HG02678 (cell line): ENCODE data around the gene CRIP1.

Source experiments
- ATAC-seq: cut with Tn5 transposase; IDR thresholded peaks from one replicate; pipeline ENCODE4 v1.9.1; 2021; ENCODE audit warnings: mild to moderate bottlenecking, moderate library complexity; ENCODE audit not compliant: unreplicated experiment

The CRIP1 gene

DNA sequence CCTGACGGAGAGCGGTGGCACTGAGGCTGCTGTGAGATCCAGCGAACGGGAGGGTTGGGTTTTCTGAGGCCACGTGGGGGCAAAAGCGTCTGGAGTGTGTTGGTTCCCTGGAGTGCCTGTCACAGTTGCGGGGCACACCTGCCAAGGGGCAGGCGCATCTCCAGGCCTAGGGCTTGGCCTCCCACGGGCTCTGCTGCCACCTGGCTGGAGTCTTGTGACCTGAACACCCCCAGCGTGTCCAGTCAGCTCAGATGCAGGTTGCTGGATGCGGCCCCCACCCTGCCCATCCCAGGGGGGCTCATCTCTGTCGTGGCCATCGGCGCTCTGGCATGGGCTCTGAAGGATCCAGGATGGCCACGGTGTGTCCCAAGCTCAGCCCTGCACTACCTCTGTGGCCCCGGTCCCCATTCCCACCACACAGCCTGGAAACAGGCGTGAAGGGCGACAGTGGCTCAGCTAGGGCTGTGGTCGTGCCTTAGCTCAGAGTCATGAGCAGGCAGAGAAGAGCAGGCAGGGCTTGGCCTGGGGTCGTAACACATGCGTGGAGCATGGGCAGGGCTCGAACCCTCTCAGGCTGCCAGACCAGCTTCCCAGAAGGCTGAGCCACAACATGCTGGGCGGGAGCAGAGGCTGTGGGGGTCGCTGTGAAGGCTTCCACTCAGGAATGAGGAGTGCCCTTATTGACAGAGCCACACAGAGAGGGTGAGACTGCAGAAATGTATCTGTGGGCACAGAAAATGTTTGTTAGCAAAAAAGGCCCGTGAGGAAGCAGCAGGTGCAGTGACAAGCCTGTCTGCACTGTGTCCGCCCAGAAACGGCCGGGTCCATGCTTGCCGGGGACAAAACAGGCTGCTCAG lies 35.6 kb upstream of the CRIP1 start:
- ATAC-seq: no peak

DNA sequence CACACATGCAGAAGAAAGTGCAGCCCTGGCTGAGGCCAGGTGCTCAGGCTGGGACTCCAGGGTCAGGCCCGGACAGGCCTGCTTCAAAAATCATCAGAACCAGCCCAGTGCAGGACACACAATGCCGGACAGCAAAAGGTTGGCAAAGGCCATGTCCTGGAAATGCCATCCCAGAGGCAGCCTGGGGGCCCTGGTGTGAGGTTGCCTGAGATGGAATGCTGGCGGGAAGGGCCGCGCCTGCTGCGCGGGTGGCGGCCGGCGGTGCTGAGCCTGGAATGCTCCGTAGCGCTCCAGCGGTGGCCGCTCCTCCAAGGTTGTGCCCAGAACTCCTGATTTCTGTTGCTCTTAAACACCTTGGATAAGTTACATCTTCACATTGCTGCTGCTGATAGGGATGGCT lies 33.7 kb upstream of the CRIP1 start:
- ATAC-seq: no peak

DNA sequence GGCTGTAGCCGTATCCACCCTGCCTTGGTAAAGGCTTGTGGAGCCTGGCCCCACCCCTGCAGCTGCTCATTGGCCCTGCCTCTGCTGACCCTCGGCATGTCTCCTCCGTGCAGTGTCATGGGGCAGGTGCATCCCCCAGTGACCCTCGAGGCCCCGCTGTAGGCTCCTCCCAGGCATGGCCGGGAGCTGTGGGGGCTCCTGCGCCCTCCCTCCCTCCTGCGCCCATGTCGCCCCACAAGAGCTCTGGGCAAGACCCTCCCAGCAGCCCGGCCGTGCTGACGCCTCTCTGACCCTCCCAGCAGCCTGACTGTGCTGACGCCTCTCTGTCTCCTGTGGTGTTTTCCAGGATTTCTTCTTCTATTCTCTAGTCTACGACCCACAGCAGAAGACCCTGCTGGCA lies 32.8 kb upstream of the CRIP1 start:
- ATAC-seq: no peak

DNA sequence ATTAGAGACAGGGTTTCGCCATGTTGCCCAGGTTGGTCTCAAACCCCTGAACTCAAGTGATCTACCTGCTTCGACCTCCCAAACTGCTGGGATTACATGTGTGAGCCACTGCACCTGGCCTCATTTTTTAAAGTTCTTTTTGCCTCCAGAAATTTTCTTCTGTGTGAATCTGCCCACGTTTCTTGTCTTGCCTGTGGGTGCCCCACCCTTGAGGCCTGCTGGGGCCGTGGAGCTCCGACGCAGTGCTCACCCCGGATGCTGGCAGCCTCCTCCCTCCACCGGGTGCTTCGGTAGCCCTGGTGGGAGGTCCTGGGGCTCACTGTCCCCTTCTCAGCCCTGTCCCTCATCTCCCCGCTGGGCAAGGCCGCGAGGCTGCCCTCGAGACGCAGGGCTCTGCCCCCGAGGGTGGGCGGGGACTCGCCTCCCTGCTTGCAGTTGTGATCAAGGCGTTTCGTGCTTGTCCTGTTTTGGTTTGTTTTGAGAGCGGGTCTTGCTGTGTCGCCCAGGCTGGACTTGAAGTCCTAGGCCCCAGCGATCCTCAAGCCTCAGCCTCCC lies 31.5 kb upstream of the CRIP1 start:
- ATAC-seq: no peak

DNA sequence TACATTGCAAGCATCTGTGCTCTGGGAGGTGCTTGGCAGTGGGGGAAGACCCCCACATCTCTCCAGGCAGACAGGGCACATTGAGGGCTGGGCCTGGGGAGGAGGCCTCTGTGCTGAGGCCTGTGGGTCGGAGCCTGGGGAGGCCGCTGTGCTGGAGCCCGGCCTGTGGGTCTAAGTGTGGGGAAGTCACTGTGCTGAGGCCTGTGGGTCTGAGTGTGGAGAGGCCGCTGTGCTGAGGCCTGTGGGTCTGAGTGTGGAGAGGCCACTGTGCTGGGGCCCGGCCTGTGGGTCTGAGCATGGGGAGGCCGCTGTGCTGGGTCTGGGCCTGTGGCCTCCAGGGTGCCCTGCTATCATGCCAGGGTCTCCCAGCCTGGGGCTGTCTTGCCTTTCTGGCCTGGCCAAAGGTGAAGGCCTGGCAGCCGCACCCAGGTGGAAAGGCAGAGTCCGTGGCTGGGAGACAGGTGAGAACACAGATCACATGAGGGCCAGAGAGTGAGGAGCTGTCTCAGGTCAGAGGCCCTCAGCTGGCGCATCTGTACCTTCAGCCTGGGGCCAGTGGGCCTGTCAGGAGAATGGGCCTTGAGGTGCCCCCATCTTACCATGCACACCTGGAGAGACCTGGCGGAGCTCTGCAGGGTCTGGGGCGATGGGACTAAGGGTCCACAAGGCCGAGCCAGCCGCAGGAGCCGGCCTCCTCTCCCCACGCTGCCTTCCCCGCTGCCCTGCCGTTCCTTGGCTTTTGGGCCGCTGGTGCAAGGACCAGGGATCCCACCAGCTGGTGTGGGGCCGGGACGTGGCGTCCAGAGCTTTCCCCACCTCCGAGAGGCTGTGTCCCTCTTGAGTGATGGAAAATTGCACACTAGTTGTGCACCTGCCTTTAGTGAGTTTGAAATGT lies 30.7 kb upstream of the CRIP1 start:
- no peak for ATAC-seq

DNA sequence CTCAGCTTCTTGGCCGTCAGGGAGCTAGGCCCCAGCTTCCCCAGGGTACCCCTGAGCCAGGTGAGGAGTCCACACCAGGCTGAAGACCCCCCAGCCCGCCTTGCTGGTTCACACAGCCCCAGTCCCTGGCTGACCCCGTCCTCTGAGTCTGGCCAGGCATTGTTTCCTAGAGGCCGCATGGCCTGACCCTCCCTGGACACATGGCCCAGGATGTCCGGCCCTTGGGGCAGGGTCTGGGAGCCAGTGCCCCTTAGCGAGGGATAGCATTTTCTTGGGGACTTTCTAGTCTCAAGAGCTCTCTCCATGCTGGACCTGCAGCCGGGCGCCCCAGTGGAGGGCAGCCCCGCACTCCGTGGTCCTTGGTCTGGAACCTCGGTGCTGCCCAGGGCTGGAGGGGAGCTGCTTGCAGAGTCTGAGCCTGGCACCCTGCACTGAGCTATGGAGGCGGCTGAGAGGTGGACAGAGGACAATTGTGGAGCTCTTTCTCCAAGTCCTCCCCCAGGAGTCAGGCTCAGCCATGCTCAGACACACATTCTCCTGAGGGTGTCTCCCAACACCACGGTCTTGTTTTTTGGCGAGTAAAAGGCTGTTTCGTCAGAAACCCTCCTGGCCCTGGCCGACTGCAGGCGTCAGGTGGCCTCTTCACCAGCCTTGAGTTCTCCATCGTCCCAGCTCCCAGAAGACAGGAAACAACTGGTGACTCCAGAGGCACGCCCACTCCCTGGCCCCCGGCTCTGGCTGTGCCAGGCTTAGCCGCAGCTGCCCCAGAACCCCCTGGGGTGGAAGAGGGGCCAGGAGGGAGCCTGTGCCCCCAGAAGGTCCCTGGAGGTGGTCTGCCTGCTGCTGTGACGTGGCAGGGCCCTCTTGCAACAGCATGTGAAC lies 29.7 kb upstream of the CRIP1 start:
- no peak for ATAC-seq

DNA sequence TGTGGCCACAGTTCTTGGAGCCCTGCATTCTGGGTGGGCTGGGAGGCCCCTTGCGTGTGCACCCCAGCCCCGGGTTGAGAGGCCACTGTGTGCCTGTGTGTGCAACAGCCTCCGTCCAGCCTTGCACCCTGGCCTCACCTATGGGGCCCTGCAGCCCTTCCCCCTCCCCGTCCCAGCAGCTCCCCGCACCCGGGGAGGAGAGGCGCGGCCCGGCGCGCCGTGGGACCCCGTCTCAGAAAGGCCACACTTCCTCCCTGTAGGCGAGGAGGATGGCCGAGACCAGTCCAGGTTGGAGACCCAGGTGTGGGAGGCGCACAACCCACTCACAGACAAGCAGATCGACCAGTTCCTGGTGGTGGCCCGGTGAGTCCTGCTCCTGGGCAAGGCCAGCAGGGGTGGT lies 28.7 kb upstream of the CRIP1 start:
- ATAC-seq: no peak

DNA sequence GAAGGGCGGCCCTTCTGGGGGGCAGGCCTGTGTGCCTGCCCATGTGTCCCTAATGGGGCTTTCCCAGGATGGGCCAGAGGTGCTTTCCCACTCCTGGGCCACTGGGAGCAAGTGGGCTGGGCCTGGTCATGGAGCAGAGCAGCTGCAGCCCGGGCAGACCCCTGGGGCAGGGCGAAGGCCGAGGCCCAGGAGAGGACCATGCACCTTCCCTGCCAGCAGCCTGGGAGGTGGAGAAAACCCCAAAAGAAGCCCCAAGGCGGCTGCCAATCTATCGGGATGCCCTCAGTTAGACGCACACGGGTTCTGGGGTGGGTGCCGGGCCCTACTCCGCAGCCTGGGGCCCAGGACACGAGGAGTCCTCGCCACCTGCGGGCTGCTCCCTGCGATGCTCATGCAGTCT lies 28.1 kb upstream of the CRIP1 start:
- no peak for ATAC-seq

DNA sequence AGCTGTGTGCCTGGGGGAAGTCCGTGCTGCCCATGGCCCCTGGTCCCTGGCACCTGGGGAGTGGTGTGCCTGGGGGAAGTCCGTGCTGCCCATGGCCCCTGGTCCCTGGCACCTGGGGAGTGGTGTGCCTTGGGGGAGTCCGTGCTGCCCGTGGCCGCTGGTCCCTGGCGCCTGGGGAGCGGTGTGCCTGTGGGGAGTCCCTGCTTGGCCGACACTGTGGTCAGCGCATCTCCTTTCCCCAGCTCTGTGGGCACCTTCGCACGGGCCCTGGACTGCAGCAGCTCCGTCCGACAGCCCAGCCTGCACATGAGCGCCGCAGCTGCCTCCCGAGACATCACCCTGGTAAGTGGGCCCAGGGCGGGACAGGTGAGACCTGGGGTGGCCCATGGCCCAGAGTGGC lies 26.6 kb upstream of the CRIP1 start:
- ATAC-seq: no peak

DNA sequence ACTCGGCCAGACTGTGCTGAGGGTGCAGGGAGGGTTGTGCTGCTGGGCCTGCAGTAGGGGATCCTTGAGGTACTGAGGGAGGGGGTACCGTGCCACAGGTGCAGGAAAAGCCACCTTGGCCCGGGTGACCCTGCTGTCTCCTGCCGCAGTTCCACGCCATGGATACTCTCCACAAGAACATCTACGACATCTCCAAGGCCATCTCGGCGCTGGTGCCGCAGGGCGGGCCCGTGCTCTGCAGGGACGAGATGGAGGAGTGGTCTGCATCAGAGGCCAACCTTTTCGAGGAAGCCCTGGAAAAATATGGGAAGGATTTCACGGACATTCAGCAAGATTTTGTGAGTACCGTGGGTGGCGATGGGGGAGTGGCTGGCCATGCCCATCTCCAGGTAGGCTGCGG lies 26.1 kb upstream of the CRIP1 start:
- ATAC-seq: no peak

DNA sequence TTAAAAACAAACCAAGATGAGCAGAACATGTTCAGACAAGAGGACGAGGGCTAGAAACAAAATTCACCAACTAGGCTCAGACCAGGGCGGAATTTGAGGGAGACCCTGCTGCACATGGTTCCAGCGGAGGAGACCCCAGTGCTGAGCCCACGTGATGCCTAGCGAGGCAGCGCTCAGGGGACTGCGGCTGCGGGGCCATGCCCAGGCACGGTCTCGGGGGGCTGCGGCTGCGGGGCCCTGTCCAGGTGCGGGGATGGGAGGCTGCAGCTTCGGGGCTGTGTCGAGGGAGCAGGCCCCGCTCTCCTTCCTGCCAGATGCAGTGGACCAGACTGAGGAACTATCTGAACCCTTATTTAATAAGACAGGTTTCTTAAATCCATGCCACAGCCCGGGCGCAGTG lies 24.8 kb upstream of the CRIP1 start:
- no peak for ATAC-seq

DNA sequence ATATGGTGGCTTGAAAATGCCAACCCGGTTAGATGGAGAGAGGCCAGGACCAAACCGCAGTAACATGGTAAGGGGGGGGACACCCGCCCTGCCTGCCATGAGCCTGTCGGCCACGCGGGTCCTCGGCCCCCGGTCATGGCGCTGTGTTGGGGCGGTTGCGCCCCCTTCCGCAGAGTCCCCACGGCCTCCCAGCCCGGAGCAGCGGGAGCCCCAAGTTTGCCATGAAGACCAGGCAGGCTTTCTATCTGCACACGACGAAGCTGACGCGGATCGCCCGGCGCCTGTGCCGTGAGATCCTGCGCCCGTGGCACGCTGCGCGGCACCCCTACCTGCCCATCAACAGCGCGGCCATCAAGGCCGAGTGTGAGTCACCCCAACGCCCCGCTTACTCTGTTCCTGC lies 22.2 kb upstream of the CRIP1 start:
- ATAC-seq: no peak

DNA sequence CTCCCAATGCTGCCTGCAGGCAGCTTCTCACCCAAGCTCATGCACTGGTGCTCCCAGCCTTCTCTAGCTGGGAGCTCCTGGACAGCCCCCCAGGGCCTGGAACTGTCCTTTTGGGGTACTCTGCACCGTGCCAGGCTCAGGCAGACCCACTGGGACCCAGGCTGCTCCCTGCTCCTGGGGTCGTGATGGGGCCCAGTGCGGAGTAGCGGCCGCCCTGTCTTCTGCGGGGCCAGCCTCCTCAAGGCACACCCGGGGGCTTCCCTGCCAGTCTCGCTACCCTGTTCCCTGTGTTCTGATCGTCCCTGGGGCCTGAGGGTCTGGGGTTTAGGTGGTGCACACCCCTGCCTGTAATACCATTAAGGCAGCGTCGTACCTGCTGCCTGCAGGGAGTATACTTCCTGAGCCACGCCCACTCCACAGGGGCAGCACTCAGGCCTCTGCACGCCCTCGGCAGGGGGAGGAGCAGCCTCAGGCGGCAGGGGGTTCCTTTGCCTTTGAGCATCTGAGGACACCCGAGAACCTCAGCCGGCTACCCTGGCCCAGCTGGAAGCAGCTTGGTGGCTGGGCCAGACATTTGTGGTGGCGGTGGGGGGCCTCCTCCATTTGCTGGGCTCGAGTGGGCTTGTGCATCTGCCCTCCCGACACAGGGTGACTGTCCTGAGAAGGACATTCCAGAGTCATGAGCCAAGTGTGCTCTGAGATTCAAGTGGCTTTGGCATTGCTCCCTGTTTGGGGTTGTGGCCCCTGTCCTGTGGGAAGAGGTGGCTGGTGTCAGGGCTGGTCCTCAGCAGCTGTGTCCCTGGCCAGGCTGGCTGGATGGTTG lies 21.3 kb upstream of the CRIP1 start:
- no peak for ATAC-seq

DNA sequence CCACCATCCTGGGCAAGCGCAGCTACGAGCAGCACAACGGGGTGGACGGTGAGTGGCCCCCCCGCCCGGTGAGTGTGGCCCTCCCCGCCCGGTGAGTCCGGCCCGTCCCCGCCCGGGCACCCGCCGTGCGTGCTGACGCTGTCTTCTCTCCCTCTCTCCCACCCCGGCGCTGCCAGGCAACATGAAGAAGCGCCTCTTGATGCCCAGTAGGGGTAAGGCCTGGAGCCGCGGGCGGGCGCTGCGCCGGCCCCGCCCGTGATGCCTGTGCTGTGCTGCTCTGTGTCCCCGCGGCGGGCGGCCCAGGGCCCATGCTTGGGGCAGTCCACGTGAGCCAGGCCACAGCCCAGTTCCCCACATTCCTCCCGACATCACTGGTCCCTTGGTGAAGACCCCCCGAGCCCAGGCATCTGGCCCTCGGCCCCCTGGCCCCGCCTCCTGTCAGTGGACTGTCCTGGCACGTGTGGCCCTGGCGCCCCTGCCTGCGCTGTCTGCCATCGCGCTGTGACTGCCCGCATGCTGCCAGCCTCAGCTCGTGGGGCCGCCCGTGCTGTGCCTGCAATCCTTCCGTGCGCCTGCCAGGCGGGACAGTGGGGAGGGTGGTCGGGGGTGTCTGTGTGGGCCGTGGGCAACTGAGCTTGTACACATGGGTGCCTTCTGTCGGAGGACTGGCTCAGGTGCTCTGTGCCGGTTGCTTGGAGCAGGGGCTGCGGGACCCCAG lies 20.0 kb upstream of the CRIP1 start:
- ATAC-seq: no peak

DNA sequence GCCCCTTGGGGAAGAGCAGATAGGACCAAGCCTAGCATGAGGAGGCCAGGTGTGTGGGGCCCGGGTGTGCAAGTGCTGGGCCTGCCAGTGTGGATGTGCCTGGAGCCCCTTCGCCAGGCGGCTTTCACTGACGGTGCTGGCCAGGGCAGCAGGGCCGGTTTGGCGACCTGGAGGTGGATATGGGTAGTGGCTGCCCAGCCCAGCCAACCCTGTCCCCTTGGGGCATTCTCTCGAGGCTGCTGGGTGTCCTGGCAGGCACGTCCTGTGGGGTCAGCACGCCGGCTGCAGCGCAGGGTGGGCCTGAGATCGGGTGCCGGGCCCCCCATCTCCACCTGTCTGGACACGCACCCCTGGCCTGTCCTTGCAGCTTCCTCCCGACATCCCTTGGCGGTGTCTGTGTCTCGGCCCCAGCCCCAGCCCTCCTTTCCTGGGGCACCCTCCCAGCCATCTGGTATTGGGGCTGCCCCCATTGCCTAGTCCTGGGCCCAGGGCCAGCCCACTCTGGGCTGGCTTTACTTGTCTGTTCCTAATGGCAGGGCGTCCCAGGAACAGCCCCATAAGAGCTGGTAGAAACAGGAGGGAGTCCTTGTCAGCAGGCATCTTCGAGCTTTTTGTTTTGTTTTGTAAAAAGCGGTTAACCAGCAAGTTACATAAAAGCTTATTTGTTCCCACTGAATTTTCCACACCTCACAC lies 19.3 kb upstream of the CRIP1 start:
- no peak for ATAC-seq

DNA sequence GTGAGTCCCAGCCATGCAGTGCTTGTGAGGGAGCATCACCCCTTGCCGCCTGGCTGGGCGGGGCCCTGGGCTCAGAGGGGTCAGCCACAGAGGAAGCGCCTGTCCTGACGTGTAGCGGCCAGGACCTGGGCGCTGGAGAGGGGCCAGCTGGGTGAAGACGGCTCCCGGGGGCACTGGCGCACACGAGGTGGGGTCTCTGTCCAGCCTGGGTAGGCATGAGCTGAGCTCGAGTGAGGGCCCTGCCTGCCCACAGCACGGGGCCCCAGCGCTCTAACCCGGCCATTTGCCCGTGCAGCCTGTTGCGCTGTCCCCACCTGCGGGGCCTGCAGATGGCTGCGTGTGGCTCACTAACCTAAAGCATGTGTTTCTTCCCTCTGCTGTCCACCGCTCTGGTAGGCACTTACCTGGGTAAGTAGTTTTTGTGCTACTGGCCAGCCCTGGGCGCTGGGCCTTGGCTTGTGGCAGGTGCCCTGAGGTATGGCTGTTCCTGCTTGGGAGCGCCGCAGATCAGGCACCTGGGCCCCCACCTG lies 18.7 kb upstream of the CRIP1 start:
- no peak for ATAC-seq

DNA sequence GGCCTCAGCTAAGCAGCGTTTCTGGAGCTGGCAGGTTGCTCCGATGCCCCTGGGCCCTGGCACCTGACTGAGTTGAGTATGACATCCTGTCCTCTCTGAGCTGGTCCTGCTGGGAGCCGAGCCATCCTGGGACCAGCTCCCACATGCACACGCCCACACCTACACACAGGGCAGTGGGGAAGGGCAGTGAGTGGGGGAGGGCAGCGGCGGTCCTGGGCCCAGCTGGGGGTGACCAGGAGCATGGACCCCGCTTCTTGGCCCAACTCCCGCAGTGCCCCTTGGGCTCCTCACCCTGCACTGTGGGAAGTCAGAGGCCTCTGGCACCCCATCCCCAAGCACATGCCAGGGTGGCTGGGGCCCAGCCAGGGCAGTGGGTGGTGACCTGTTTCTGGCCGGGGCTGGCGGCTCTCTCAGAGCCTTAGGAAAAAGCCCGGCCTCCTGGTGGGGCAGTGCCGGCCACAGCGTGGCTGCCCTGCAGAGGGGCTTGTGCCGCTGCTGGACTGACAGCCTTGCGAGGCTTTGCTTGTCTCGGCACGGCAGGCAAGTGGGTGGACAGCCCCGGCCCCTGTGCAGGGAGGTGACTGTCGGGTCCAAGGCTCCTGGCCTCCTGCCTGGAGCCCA lies 18.0 kb upstream of the CRIP1 start:
- no peak for ATAC-seq
